Thyroid gland (tissue), 4 donors: Measurements from ENCODE around the gene SLC6A12.

Experiments
- POLR2A ChIP-seq, 2 donors: fragments of 450-650 bp; IDR thresholded peaks; one replicate each; pipeline ENCODE4 v1.6.1; 2017; ENCODE audit warnings: antibody characterized with exemption in 2 of 2, mild to moderate bottlenecking in 2 of 2, moderate library complexity in 1 of 2
- TF ChIP-seq, protein P1 (sequence below), 6 experiments: fragments of 200-600 bp in 3 of 6; fragments of 450-650 bp in 3 of 6; sonication (generic) in 3 of 6; IDR thresholded peaks; one replicate each; pipeline ENCODE4 v1.5.1; 2016 to 2019; ENCODE audit warnings: antibody characterized with exemption in 6 of 6, mild to moderate bottlenecking in 2 of 6, inconsistent platforms in 1 of 6, moderate library complexity in 1 of 6

DNA sequence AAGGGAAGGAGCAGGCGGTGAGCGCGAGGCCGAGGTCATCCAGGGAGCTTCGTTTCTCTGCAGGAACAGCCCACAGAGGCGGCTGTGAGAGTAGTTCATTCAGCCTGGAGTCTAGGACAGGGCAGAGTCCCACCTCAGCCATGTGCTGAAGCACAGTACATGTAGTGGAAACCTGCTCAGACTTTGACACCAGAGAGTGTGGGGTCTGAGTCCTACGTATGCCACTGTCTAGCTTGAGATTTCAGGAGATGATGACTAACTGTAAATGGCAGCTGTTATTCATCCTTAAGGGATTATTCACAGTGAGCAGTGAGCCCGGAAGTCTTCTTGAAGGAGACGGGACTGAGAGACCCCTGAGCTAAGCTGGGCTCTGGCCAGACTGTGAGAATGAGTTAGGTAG is 49.6 kb upstream of the SLC6A12 start:
- TF ChIP-seq, protein P1, sequence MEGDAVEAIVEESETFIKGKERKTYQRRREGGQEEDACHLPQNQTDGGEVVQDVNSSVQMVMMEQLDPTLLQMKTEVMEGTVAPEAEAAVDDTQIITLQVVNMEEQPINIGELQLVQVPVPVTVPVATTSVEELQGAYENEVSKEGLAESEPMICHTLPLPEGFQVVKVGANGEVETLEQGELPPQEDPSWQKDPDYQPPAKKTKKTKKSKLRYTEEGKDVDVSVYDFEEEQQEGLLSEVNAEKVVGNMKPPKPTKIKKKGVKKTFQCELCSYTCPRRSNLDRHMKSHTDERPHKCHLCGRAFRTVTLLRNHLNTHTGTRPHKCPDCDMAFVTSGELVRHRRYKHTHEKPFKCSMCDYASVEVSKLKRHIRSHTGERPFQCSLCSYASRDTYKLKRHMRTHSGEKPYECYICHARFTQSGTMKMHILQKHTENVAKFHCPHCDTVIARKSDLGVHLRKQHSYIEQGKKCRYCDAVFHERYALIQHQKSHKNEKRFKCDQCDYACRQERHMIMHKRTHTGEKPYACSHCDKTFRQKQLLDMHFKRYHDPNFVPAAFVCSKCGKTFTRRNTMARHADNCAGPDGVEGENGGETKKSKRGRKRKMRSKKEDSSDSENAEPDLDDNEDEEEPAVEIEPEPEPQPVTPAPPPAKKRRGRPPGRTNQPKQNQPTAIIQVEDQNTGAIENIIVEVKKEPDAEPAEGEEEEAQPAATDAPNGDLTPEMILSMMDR (IDR thresholded peaks at IDR 0.05), result no peak
- TF ChIP-seq POLR2A (IDR thresholded peaks at IDR 0.05), result no peak
